22Rv1 (cell line): ENCODE results near the gene SH2B3.

ENCODE experiments used
- CTCF ChIP-seq: fragments of 450-650 bp; IDR thresholded peaks from 2 replicates; pipeline ENCODE4 v1.5.1; 2017; ENCODE audit warnings: mild to moderate bottlenecking
- ZFX ChIP-seq: fragments of 450-650 bp; IDR thresholded peaks from 2 replicates; pipeline ENCODE4 v1.6.1; 2017; ENCODE audit warnings: antibody characterized with exemption, borderline replicate concordance

- no peak for TF ChIP-seq CTCF
- TF ChIP-seq ZFX, result no peak
Observed at GRCh38 chr12:111442301-111443045, 36.8 kb downstream of the SH2B3 start.
